Tibial nerve (tissue), 4 donors: ENCODE measurements around the gene SLC19A3.

Source experiments
- CTCF ChIP-seq, 5 experiments: fragments of 200-600 bp in 3 of 5; fragments of 450-650 bp in 2 of 5; sonication (generic) in 3 of 5; IDR thresholded peaks; one replicate each; pipeline ENCODE4 v1.5.1; 2016 to 2019; ENCODE audit warnings: antibody characterized with exemption in 5 of 5, mild to moderate bottlenecking in 3 of 5, moderate library complexity in 2 of 5
- EP300 ChIP-seq, 2 donors: sonication (generic); formaldehyde crosslinking; IDR thresholded peaks; one replicate each; pipeline ENCODE4 v1.6.1; 2017; ENCODE audit warnings: antibody characterized with exemption in 2 of 2, mild to moderate bottlenecking in 1 of 2

GRCh38 chr2:227739351-227739750 is 21.5 kb upstream of the SLC19A3 start:
- TF ChIP-seq EP300 (IDR thresholded peaks at IDR 0.05) (no peak), CTCF (IDR thresholded peaks at IDR 0.05) (no peak)
